Head of caudate nucleus (tissue), 42 donors: ENCODE results near the gene UBE2H.

ENCODE experiments used
- DNase-seq, 42 donors: peaks; one replicate each; pipeline versions ENCODE4 v3.0.0 to v3.0.0-alpha.2; 2020 to 2021; ENCODE audit warnings: mixed read lengths in 7 of 42
- intact Hi-C: fragments of 100-400 bp; cut with DNase I; formaldehyde crosslinking; loops from one replicate; pipeline ENCODE4 v1.15.0; 2022

Gene UBE2H

DNA sequence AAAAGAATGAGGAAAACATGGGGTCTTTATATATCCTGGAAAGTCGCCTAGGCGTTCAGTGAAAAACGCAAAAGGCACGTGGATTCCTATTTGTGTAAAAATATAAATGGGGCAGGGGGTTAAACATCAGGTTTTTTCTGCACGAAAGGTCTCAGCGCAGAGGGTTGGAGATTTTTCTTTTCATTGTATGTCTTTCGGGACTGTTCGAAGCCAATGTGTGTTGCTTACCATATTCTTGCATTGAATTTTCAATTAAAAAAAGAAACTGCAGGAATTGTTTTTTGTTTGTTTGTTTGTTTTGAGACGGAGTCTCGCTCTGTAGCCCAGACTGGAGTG is 169.2 kb downstream of the UBE2H start:
- intact Hi-C loops: no loop called here
- no peak for DNase-seq

DNA sequence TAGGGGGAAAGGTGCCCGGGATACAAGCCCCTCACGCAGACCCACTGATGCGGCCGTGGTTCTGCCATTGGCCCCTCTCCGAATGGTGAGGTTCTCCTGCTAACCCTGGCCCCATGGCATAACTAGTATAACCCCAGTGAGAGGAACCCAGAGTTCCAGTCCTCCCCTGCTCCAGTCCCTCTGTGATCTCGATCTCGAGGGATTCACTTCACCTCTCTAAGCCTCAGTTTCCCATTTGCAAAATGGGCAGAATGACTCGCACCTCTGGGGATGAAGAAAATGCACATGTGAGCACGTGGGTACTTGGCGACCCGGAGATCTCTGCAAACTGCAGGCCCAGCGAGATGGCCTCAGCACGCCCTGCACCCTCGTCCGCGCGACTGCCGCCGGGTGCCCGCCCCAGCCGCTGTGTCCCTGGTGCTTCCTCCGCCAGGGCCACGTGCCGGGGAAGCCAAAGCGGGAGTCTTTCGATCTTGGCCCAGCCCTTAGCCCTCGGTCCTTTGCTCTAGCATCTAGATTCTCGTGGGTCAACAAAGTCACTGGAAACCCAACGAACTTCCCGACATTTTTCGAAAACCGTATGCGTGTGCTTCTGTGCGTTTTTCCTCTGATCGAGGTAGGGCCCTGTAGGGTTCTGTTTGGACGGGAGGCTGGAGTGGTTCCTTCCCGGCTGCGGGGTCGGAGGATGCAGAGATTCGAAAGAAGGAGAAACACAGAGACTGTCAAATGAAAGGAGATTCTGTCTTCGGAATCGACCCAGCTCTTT is 169.8 kb downstream of the UBE2H start:
- intact Hi-C loops: no loop called here
- peak in 1 of 42 donors; percentile 3 for DNase-seq

DNA sequence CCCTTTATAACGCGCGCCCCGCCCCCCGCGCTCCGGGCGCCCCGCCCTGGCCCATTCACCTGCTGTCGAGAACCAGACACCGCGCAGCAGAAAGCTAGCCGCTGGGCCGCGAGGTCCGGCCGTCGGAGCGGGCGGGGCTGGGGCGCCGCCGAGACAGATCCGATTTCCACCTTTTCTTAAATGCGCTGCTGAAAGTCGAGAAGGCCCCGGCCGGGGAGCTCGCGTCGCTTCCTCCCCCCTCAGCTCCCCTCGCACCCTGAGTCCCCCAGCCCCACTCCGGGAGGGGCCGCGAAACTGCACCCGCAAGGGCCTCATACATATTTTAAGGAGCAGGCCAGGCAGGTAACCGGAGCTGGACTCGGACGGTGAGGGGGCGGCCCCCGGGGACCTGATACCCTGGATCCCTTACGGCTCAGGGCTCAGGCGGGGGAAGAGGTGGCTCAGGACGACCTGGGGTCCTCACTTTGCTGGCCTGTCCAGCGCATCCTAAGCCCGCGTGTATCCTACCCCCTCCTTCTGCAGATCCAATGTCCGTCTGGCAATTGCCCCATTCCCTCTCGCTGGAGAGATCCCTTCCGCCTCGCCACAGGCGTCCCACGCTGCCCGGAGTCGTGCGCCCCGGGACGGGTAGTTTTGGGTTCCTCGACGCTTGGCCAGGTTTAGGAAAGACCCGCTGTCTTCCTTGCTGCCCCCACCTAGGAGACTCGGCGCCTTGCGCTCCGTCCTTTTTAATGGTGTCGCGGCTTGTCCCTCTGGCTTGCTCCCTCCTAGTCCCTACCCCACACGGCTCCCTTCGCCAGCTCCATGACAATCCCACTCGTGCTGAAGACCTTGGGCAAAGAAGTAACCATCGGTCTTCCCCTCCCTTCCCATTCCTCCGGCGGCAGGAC is 170.6 kb downstream of the UBE2H start:
- intact Hi-C loops: no loop called here
- DNase-seq: no peak

DNA sequence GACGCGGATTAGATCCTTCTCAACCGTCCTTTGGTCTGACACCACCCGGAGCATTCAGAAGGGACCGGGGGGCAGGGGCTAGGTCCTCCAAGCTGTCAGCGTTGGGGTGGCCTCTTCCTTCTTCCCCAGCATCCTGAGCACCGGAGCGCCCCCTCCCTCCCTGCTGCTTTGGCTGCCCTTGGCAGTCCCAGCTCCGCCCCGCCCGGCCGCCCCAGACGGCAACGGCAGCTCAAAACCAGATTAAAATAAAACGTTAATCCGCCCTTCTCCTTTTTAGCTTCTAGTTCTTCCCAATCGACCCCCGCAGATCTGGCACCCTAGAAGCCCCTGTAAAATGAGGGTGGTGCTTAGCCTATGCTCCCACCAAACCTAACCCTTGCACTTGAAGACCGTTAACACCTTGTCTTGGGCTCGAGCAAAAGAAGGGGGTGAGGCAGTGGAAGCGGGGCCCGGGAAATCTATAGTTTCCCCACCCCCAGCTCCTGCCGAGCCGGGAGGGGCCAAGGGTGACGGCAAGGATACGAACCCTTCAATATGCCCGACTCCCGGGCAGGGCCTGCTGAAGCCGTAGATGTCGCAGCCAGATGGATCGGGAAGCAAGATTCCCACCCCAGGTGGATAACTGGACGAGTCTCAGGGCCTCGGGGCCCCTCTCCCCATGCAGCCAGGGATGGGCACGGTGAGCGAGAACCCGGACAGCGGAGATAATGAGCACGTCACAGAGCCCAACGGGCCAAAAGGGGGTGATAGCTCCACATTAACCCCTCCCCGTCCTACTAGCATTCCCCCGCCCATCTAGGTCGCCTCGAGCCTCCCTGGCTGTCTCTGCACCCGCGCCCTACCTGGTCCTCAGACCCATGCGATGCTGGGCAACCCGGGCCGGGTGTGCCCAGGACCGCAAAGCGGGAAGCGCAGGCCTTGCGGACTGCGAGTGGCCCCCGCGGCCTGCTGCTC is 171.5 kb downstream of the UBE2H start:
- no peak for DNase-seq
- intact Hi-C loops: no loop called here
